OCI-LY1 (cell line): ENCODE data around the gene PHKA2.

Source experiments
- CTCF ChIP-seq: fragments of 200-600 bp; sonication (generic), shearing (Covaris generic); IDR thresholded peaks from 2 replicates; pipeline ENCODE4 v1.5.1; 2017; ENCODE audit warnings: mild to moderate bottlenecking, antibody characterized with exemption, low read length, moderate library complexity, mixed read lengths
- EZH2 ChIP-seq: fragments of 200-600 bp; sonication (generic), shearing (Covaris generic); IDR thresholded peaks from 2 replicates; pipeline ENCODE4 v1.8.0; 2017; ENCODE audit warnings: borderline replicate concordance, mixed run types, mild to moderate bottlenecking, antibody characterized with exemption, low read length, moderate library complexity, mixed read lengths

GRCh38 chrX:18898091-18898490 lies 85.8 kb downstream of the PHKA2 start:
- no peak for TF ChIP-seq EZH2
- no peak for TF ChIP-seq CTCF
